HepG2 (cell line): ENCODE measurements around the gene SRCAP. TPM values are rescaled to one million over a fixed set of nuclear protein-coding genes. Genes with fewer than 3 reads are reported as not detected.

ENCODE experiments used
- DNMT3B ChIP-seq: conservative IDR thresholded peaks from 2 replicates; pipeline ENCODE4 v1.6.1; 2016; ENCODE audit warnings: missing biosample characterization, control low read depth
- HNRNPL ChIP-seq: fragments of 200-400 bp; formaldehyde crosslinking; IDR thresholded peaks from 2 replicates; pipeline ENCODE4 v1.6.1; 2017; ENCODE audit warnings: mild to moderate bottlenecking, low read depth, low read length
- JUND ChIP-seq: sonication (generic); formaldehyde crosslinking; IDR thresholded peaks from 2 replicates; pipeline ENCODE4 v1.8.0; 2022; ENCODE audit warnings: mild to moderate bottlenecking, missing genetic modification reagents
- KDM4B ChIP-seq: sonication (generic); formaldehyde crosslinking; IDR thresholded peaks from 2 replicates; pipeline ENCODE4 v1.4.0; 2020; ENCODE audit warnings: missing genetic modification reagents
- MAFF ChIP-seq: IDR thresholded peaks from 2 replicates; pipeline ENCODE4 v1.6.1; 2011; ENCODE audit warnings: low read depth, low read length, improper control_type of control experiment
- MIER2 ChIP-seq: IDR thresholded peaks from 2 replicates; pipeline ENCODE4 v1.6.1; 2016; ENCODE audit warnings: missing biosample characterization, missing genetic modification reagents
- PITX1 ChIP-seq: sonication (generic); formaldehyde crosslinking; IDR thresholded peaks from 2 replicates; pipeline ENCODE4 v1.5.1; 2020; ENCODE audit warnings: mild to moderate bottlenecking, missing genetic modification reagents
- PTBP1 ChIP-seq: fragments of 200-400 bp; formaldehyde crosslinking; IDR thresholded peaks from 2 replicates; pipeline ENCODE4 v1.6.1; 2018; ENCODE audit warnings: low read length, low read depth; ENCODE audit not compliant: poor library complexity, severe bottlenecking
- SP140L ChIP-seq: sonication (generic); formaldehyde crosslinking; IDR thresholded peaks from 2 replicates; pipeline ENCODE4 v1.4.0; 2020; ENCODE audit warnings: missing genetic modification reagents, borderline replicate concordance
- SPEN ChIP-seq: sonication (generic); formaldehyde crosslinking; IDR thresholded peaks from 2 replicates; pipeline ENCODE4 v1.5.1; 2020; ENCODE audit warnings: low read depth, mild to moderate bottlenecking, missing genetic modification reagents
- SSRP1 ChIP-seq: IDR thresholded peaks from 2 replicates; pipeline ENCODE4 v1.6.1; 2016; ENCODE audit warnings: control low read depth
- YEATS4 ChIP-seq: sonication (generic); formaldehyde crosslinking; IDR thresholded peaks from 2 replicates; pipeline ENCODE4 v1.4.0; 2020; ENCODE audit warnings: missing genetic modification reagents, borderline replicate concordance
- ZBTB3 ChIP-seq: sonication (generic); formaldehyde crosslinking; IDR thresholded peaks from 2 replicates; pipeline ENCODE4 v1.4.0; 2020; ENCODE audit warnings: low read depth, mild to moderate bottlenecking, moderate library complexity, missing genetic modification reagents, borderline replicate concordance
- ZC3H13 ChIP-seq: sonication (generic); formaldehyde crosslinking; IDR thresholded peaks from 2 replicates; pipeline ENCODE4 v1.8.1; 2023; ENCODE audit warnings: mild to moderate bottlenecking, missing genetic modification reagents, moderate library complexity
- ZFX ChIP-seq: sonication (generic); formaldehyde crosslinking; IDR thresholded peaks from 2 replicates; pipeline ENCODE4 v1.4.0; 2020; ENCODE audit warnings: mild to moderate bottlenecking, low read depth, missing genetic modification reagents, moderate library complexity
- ZFYVE20 ChIP-seq: sonication (generic); formaldehyde crosslinking; IDR thresholded peaks from 2 replicates; pipeline ENCODE4 v1.8.0; 2023; ENCODE audit warnings: low read depth, mild to moderate bottlenecking, moderate library complexity, missing genetic modification reagents, borderline replicate concordance
- ZMYM3 ChIP-seq: sonication (generic); formaldehyde crosslinking; IDR thresholded peaks from 2 replicates; pipeline ENCODE4 v1.5.1; 2020; ENCODE audit warnings: mild to moderate bottlenecking, missing genetic modification reagents
- ZNF441 ChIP-seq: sonication (generic); formaldehyde crosslinking; IDR thresholded peaks from 2 replicates; pipeline ENCODE4 v1.7.0; 2021; ENCODE audit warnings: missing genetic modification reagents, borderline replicate concordance
- ZNF672 ChIP-seq: sonication (generic); formaldehyde crosslinking; IDR thresholded peaks from 2 replicates; pipeline ENCODE4 v1.8.1; 2022; ENCODE audit warnings: missing genetic modification reagents
- polyA plus RNA-seq, 8 experiments: library from polyadenylated mRNA; depleted of rRNA in 3 of 8; stranded (reverse) in 7 of 8; unstranded in 1 of 8; fragments of >200 nt; fragmentation: Illumina TruSeq in 4 of 8; extraction: Trizol in 4 of 8; gene quantifications; 2 replicates each; pipeline versions ENCODE4 v1.2.1 to v1.2.3, GENCODE V29; 2011 to 2016; ENCODE audit warnings: low read depth in 4 of 8, missing spikeins in 1 of 8, mixed read lengths in 1 of 8; ENCODE audit not compliant: insufficient read depth in 1 of 8
- total RNA-seq, 5 experiments: library from RNA; depleted of rRNA; stranded (reverse); fragments of >200 nt; fragmentation: Illumina TruSeq; extraction: Trizol; gene quantifications; 2 replicates each; pipeline ENCODE4 v1.2.3, GENCODE V29; 2016; ENCODE audit warnings: low read depth in 1 of 5
- TF ChIP-seq, protein P1 (sequence below): sonication (generic); formaldehyde crosslinking; IDR thresholded peaks from 2 replicates; pipeline ENCODE4 v1.5.0; 2020; ENCODE audit warnings: missing genetic modification reagents
- TF ChIP-seq, protein P2 (sequence below): sonication (generic); formaldehyde crosslinking; IDR thresholded peaks from 2 replicates; pipeline ENCODE4 v1.8.1; 2023; ENCODE audit warnings: missing genetic modification reagents, inconsistent platforms, borderline replicate concordance
- TF ChIP-seq, protein P3 (sequence below): sonication (generic); formaldehyde crosslinking; IDR thresholded peaks from 2 replicates; pipeline ENCODE4 v1.4.0; 2020; ENCODE audit warnings: mild to moderate bottlenecking, missing genetic modification reagents
- TF ChIP-seq, protein P4 (sequence below): sonication (generic); formaldehyde crosslinking; IDR thresholded peaks from 2 replicates; pipeline ENCODE4 v1.4.0; 2020; ENCODE audit warnings: mild to moderate bottlenecking, missing genetic modification reagents
- TF ChIP-seq, protein P5 (sequence below): sonication (generic); formaldehyde crosslinking; IDR thresholded peaks from 2 replicates; pipeline ENCODE4 v1.5.0; 2020; ENCODE audit warnings: mild to moderate bottlenecking, missing genetic modification reagents

The SRCAP gene
- total and polyA plus RNA-seq, 2 of the 13 experiments (the other 11 are each of a cell fraction or from before 2014, with no cell fraction given), result 4.9 to 9.0 TPM

DNA sequence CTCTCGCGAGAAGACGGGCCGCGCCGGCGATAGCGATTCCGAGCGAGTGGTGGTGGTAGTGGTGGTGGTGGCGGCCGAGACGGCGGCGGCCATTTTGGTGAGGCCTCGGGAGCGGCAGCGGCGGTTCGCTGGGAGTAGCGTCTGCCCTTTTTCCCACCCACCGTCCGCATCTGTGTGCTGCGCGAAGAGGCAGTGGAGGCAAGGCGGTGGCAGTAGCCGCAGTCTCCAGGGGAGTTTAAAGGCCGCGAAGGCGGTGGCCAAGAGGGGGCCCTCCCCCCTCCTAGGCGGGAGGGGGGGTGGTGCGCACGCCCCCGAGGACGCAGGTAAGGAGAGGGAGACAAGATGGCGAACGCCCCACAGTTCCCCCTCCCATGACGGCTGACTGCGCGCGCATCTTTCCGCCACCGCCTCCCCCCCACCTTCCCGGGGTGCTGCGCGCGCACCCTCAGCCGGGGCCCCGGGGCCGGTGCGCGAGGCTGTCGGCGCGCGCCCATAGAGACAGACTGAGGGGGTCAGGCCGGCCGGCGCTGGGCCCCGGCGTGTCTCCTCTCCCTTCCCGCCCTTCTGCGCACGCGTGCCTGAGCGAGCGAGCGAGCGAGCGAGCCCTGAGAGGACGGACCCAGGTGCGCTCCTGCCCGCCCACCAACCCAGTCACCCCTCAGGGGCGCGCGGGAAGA lies 694 bp upstream of the SRCAP start (continued):
- TF ChIP-seq, protein P1, sequence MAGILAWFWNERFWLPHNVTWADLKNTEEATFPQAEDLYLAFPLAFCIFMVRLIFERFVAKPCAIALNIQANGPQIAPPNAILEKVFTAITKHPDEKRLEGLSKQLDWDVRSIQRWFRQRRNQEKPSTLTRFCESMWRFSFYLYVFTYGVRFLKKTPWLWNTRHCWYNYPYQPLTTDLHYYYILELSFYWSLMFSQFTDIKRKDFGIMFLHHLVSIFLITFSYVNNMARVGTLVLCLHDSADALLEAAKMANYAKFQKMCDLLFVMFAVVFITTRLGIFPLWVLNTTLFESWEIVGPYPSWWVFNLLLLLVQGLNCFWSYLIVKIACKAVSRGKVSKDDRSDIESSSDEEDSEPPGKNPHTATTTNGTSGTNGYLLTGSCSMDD (CRISPR knock-in tag), result no peak
- TF ChIP-seq HNRNPL (peak; percentile 83; the same call in 1 of the 2 replicates), SP140L (no peak; the same call in 1 of the 2 replicates), PITX1 (peak; percentile 69), JUND (no peak), ZC3H13 (CRISPR knock-in tag) (peak; percentile 93), MIER2 (peak; percentile 67; the same call in 1 of the 2 replicates), PTBP1 (peak; percentile 42), SPEN (peak; percentile 98), ZMYM3 (peak; percentile 67; the same call in 1 of the 2 replicates), ZNF672 (CRISPR knock-in tag) (no peak), SSRP1 (CRISPR knock-in tag) (no peak), ZFYVE20 (CRISPR knock-in tag) (peak; percentile 68; the same call in 1 of the 2 replicates), YEATS4 (CRISPR knock-in tag) (peak; percentile 99), KDM4B (CRISPR knock-in tag) (peak; percentile 91), ZNF441 (CRISPR knock-in tag) (no peak; the same call in 1 of the 2 replicates), MAFF (peak; percentile 47; the same call in 1 of the 2 replicates), ZFX (CRISPR knock-in tag) (peak; percentile 97), ZBTB3 (CRISPR knock-in tag) (0 out of 2 replicates have a peak, but pooled peaks have one; percentile 46), DNMT3B (CRISPR knock-in tag) (peak; percentile 82; the same call in 1 of the 2 replicates)
- TF ChIP-seq, protein P2, sequence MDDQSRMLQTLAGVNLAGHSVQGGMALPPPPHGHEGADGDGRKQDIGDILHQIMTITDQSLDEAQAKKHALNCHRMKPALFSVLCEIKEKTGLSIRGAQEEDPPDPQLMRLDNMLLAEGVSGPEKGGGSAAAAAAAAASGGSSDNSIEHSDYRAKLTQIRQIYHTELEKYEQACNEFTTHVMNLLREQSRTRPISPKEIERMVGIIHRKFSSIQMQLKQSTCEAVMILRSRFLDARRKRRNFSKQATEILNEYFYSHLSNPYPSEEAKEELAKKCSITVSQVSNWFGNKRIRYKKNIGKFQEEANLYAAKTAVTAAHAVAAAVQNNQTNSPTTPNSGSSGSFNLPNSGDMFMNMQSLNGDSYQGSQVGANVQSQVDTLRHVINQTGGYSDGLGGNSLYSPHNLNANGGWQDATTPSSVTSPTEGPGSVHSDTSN (CRISPR knock-in tag), result no peak
- TF ChIP-seq, protein P3, sequence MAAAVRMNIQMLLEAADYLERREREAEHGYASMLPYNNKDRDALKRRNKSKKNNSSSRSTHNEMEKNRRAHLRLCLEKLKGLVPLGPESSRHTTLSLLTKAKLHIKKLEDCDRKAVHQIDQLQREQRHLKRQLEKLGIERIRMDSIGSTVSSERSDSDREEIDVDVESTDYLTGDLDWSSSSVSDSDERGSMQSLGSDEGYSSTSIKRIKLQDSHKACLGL (CRISPR knock-in tag), result no peak
- TF ChIP-seq, protein P4, sequence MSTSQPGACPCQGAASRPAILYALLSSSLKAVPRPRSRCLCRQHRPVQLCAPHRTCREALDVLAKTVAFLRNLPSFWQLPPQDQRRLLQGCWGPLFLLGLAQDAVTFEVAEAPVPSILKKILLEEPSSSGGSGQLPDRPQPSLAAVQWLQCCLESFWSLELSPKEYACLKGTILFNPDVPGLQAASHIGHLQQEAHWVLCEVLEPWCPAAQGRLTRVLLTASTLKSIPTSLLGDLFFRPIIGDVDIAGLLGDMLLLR (CRISPR knock-in tag), result no peak
- TF ChIP-seq, protein P5, sequence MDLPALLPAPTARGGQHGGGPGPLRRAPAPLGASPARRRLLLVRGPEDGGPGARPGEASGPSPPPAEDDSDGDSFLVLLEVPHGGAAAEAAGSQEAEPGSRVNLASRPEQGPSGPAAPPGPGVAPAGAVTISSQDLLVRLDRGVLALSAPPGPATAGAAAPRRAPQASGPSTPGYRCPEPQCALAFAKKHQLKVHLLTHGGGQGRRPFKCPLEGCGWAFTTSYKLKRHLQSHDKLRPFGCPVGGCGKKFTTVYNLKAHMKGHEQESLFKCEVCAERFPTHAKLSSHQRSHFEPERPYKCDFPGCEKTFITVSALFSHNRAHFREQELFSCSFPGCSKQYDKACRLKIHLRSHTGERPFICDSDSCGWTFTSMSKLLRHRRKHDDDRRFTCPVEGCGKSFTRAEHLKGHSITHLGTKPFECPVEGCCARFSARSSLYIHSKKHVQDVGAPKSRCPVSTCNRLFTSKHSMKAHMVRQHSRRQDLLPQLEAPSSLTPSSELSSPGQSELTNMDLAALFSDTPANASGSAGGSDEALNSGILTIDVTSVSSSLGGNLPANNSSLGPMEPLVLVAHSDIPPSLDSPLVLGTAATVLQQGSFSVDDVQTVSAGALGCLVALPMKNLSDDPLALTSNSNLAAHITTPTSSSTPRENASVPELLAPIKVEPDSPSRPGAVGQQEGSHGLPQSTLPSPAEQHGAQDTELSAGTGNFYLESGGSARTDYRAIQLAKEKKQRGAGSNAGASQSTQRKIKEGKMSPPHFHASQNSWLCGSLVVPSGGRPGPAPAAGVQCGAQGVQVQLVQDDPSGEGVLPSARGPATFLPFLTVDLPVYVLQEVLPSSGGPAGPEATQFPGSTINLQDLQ (CRISPR knock-in tag), result peak; percentile 71; the same call in 1 of the 2 replicates
